ENCODE results near the gene RGPD5.
"Not testable (repeated sequence)": the region's sequence is repeated elsewhere in the genome, so short reads cannot be mapped to it uniquely, and the experiment has no call there.

RGPD5 gene

DNA sequence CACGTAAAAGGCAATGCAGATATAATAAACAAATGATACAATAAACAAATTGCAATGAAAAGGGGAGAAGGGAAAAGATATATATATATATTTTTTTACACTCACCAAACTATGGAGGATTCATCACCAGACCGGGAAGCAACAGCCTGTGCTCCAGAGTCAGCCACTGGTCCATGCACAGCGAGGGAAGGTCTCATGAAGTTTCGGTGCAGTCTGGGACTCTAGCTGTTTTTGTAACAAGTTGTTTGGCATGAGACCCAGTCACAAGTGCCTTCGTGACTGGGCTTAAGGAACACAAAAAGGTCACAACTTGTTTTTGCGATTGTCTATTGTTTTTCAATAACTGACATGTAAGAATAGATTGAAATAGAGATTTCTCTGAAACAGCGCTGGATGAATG lies 99.6 kb downstream of the RGPD5 start:
- not testable (repeated sequence) for DNase-seq (ENCODE audit: low spot score)

DNA sequence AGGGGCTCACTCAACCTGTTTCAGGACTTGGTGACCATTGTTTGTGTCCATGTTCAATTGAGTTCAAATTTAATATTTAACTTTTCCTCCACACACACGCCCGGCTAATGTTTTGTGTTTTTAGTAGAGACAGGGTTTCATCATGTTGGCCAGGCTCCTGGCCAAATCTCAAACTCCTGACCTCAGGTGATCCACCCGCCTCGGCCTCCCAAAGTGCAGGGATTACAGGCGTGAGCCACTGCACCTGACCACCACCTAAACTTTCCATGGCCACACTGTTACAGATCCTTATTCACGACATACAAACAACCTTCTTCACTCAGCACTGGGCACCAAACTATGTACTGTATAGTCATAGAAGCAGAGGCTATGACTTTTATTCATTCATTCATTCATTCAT lies 100.0 kb downstream of the RGPD5 start:
- not testable (repeated sequence) for DNase-seq (ENCODE audit: low spot score)

DNA sequence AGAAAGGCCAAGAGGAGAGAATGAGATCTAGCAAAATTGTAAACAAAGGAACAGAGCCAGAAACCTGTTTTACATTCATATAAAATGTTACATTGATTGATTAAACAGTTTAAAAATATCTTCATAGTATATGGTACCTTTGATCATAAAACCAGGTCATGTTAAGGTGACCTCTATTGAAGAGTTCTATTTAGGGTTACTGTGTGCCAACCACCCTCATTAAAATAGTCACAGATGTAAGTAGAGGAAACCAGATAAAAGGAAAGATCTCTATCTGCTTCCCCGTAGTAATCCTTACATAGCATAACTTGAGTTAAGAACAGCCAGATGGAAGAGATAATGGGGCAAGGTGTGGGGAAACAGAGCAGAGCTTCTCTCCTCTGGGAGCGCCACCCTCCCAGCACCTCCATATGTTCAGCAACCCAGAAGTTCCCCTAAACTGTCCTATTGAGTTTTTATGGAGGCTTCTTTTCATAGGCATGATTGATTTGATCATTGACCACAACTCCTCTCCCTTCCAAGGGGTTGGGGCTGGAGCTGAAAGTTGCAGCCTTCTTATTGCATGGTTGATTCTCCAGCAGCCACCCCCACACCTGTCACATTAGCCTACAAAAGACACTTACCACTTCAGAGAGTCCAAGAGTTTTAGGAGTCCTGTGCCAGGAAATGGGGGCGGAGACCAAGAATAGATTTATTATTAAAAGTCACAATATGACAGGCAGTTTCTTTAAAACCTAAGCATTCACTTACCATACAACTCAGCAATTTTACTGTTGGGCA lies 101.2 kb downstream of the RGPD5 start:
- not testable (repeated sequence) for DNase-seq (ENCODE audit: low spot score)

DNA sequence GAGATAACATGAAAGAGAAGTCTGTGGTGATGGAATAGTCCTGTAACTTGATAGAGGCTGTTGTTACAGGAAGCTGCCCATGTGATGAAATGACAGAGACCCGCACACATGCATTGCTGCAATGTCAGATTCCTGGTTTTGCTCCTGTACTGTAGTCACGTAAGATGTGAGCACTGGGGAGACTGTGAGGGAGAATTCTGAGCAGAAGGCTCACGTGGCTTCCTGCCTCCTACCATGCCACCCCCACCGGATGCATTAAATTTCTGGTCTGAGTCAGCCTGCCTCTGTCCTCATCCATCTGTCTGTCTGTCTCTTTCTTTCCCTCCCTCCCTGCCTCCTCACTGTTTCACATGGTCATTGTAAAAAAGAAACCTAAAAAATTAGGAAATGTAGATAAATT lies 102.1 kb downstream of the RGPD5 start:
- DNase-seq (ENCODE audit: low spot score), result not testable (repeated sequence)

DNA sequence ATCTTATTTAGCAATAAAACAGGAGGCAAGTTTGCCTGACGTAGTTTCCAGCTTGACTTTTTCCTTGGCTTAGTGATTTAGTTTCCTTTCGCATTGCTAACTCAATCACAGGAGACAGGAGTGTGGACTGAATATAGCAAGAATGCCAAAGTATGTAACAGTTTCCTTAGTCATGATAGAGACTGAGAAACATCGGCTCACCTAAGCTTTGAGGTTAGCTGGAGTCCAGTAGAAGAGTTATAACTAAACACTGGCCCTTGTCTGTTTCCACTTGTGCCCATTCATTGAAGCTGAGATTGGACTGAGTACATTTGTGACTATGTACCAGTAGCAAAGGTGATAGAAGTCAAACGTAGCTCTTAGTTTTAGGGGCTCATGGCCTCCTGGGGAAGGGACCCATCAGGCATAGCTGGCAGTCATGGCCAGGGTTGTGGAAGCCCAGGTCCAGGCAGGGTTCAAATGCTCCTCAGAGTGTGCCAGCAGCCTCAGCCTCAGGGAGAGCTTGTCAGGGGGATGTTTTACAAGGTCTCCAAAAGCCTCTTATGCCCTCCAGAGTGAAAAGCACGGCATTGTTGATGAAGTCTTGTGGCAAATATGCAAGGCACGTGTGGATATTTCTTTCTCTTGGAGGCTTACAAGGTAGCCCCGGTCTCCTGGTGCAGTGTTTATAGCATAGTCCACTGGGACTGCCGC lies 103.8 kb downstream of the RGPD5 start:
- DNase-seq (ENCODE audit: low spot score), result not testable (repeated sequence)

DNA sequence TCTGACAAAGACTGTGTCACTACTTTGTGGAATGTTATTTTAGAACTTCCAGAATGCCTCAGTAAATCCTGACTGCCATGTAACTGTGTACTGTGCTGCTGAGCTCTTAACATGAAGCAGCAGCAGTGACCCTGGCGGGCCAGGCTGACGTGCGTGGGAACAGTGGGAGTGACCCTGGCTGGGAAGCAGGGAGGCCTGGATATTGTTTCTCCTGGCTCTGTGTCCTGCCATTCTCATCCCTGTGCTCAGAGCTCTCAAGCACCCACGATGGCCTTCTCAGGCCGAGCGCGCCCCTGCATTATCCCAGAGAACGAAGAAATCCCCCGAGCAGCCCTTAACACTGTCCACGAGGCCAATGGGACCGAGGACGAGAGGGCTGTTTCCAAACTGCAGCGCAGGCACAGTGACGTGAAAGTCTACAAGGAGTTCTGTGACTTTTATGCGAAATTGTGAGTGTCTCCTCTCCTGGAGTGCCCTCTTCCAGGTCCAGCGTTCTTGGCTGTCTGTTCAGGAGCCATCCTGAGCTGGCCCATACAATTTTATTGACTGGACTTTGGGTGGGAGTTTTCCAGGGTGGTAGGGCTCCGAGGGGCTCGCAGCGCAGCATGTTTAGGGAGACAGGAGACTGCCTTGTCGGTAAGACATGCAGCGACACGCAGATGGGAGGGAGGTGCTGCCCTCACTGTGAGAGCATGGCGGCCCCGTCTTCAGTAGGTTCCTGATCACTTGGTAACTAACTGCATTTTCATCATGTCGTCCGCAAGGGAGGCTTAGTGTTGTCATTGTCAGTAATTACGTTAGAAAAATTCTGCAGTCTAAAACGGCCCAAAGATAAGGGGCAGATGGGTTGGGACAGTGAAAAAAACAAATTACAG lies 104.6 kb downstream of the RGPD5 start, which contains the start of gene LIMS3:
Gene LIMS3, plus strand, starts transcription at position 227 of the 875 bp plus-strand sequence. Its CDS starts 41 bp downstream, at position 268.
- DNase-seq (ENCODE audit: low spot score), result not testable (repeated sequence)

DNA sequence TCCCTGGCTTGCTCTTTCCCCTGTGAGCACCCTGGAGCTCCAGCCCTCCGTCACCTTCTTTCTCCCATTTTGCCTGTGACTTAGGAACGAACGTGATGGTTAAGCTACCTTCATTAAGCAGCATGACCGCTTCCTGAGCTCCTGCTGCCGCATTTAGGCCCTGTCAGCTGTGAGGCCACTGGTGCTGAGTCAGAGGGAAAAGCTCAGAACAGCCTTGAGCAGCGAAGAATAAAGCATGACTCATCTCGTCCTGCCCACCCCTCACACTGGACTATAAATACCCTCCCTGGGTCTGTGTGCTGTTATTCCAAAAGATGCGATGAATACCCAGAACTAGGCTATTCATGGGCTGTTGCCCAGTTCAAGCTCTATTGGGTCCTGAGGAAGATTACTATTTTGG lies 111.7 kb downstream of the RGPD5 start:
- DNase-seq (ENCODE audit: low spot score), result not testable (repeated sequence)

Measured in HuH-7 (cell line).